BLaER1 (cell line): ENCODE data around the gene COA5.

Experiments
- H3K27ac ChIP-seq: shearing (Covaris generic); formaldehyde crosslinking; 2 replicates; pipeline ENCODE4 v1.8.1; 2022
- H3K27me3 ChIP-seq: shearing (Covaris generic); formaldehyde crosslinking; 2 replicates; pipeline ENCODE4 v1.8.1; 2022
- H3K36me3 ChIP-seq: shearing (Covaris generic); formaldehyde crosslinking; 2 replicates; pipeline ENCODE4 v1.8.1; 2022
- H3K4me1 ChIP-seq: shearing (Covaris generic); formaldehyde crosslinking; 2 replicates; pipeline ENCODE4 v1.8.1; 2022
- H3K4me2 ChIP-seq: shearing (Covaris generic); formaldehyde crosslinking; 2 replicates; pipeline ENCODE4 v1.8.1; 2022
- H3K4me3 ChIP-seq: shearing (Covaris generic); formaldehyde crosslinking; 2 replicates; pipeline ENCODE4 v1.8.1; 2022
- H3K9ac ChIP-seq: shearing (Covaris generic); formaldehyde crosslinking; 2 replicates; pipeline ENCODE4 v1.8.1; 2022
- H3K9me3 ChIP-seq: shearing (Covaris generic); formaldehyde crosslinking; 2 replicates; pipeline ENCODE4 v1.8.1; 2022
- H4K20me1 ChIP-seq: shearing (Covaris generic); formaldehyde crosslinking; 2 replicates; pipeline ENCODE4 v1.8.1; 2022
- Cebpa-rat ChIP-seq: shearing (Covaris generic); IDR thresholded peaks from 2 replicates; pipeline ENCODE4 v1.8.1; 2022

The COA5 gene

GRCh38 chr2:98576666-98577312 is 31.5 kb downstream of the COA5 start:
- Histone ChIP-seq H4K20me1 (no peaks in the 10 kb centered on the region), H3K9ac (no peak overlapping the region), H3K27me3 (no peaks in the 10 kb centered on the region), H3K9me3 (no peaks in the 10 kb centered on the region), H3K36me3 (peaks cover 90% of the 10 kb centered on the region), H3K27ac (no peak overlapping the region), H3K4me3 (no peak overlapping the region), H3K4me1 (peaks cover 8% of the 10 kb centered on the region; the same call in 1 of the 2 replicates), H3K4me2 (no peak overlapping the region)
- TF ChIP-seq Cebpa-rat = no peak

- Histone ChIP-seq H3K9me3 (no peaks in the 10 kb centered on the region), H4K20me1 (no peaks in the 10 kb centered on the region), H3K9ac (no peak overlapping the region), H3K4me1 (no peaks in the 10 kb centered on the region), H3K36me3 (peaks cover 100% of the 10 kb centered on the region), H3K4me2 (no peak overlapping the region), H3K27me3 (no peaks in the 10 kb centered on the region), H3K4me3 (no peak overlapping the region), H3K27ac (no peak overlapping the region)
- TF ChIP-seq Cebpa-rat = no peak
Observed at GRCh38 chr2:98573426-98573825, 34.9 kb downstream of the COA5 start.

DNA sequence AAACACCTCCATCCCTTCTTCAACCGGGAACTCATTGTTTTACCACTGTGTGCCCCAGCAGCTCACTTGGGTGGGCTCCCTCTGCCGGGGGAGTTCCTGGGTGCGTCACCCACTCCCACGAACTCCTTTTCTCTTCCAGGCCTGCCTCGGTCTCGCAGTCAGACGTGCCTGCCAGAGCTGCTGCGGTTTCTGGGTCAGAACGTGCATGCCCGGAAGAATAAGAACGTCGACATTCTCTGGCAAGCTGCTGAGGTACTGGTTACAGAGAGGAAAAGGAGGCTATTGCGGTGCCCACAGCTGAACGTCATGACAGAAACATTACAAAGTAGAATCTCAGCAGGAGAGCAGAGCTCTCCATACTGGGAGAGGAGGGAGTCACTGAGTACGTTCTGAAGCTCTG is 35.6 kb downstream of the COA5 start:
- no peak overlapping the region for H3K4me2 ChIP-seq
- no peaks in the 10 kb centered on the region for H3K27me3 ChIP-seq
- no peak overlapping the region for H3K9ac ChIP-seq
- H3K9me3 ChIP-seq = no peaks in the 10 kb centered on the region
- no peak for TF ChIP-seq Cebpa-rat
- H3K36me3 ChIP-seq = peaks cover 100% of the 10 kb centered on the region
- H3K27ac ChIP-seq = no peak overlapping the region
- H3K4me1 ChIP-seq = no peaks in the 10 kb centered on the region
- H4K20me1 ChIP-seq = 0 out of 2 replicates have a peak, but pooled peaks cover 6% of the 10 kb centered on the region
- H3K4me3 ChIP-seq = no peak overlapping the region

DNA sequence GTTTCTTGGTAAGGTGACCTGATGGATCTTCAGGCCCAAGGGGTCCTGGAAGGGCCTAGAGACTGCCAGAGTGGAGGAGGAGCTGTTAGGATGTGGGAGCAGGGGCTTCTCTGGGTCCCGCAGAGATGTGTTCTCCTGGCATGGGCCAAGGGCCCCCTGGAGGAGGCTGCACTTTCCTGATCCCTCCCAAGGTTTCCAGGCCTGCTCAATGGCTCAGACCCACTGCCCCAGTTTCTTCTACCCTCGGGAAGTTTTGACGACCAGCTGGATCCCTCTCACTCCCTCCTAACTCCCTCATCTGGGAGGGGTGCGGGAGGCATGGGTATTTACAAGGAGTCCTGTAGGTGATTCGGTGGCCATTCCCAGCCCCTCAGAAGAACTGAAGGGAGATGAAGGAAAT is 36.1 kb downstream of the COA5 start:
- H3K4me2 ChIP-seq = no peak overlapping the region
- TF ChIP-seq Cebpa-rat = no peak

GRCh38 chr2:98571796-98572195 is 36.5 kb downstream of the COA5 start:
- H3K4me1 ChIP-seq = no peaks in the 10 kb centered on the region
- H3K4me3 ChIP-seq = no peak overlapping the region
- TF ChIP-seq Cebpa-rat = no peak
- H4K20me1 ChIP-seq = 0 out of 2 replicates have a peak, but pooled peaks cover 10% of the 10 kb centered on the region
- no peak overlapping the region for H3K27ac ChIP-seq
- no peak overlapping the region for H3K9ac ChIP-seq
- no peaks in the 10 kb centered on the region for H3K27me3 ChIP-seq
- H3K36me3 ChIP-seq = peaks cover 100% of the 10 kb centered on the region
- H3K4me2 ChIP-seq = no peak overlapping the region
- no peaks in the 10 kb centered on the region for H3K9me3 ChIP-seq

More for the DNA sequence above, 36.1 kb downstream of the COA5 start:
- Histone ChIP-seq H4K20me1 (0 out of 2 replicates have a peak, but pooled peaks cover 10% of the 10 kb centered on the region), H3K9ac (no peak overlapping the region), H3K9me3 (no peaks in the 10 kb centered on the region), H3K27ac (no peak overlapping the region), H3K4me3 (no peak overlapping the region), H3K36me3 (peaks cover 100% of the 10 kb centered on the region), H3K4me1 (no peaks in the 10 kb centered on the region), H3K27me3 (no peaks in the 10 kb centered on the region)

DNA sequence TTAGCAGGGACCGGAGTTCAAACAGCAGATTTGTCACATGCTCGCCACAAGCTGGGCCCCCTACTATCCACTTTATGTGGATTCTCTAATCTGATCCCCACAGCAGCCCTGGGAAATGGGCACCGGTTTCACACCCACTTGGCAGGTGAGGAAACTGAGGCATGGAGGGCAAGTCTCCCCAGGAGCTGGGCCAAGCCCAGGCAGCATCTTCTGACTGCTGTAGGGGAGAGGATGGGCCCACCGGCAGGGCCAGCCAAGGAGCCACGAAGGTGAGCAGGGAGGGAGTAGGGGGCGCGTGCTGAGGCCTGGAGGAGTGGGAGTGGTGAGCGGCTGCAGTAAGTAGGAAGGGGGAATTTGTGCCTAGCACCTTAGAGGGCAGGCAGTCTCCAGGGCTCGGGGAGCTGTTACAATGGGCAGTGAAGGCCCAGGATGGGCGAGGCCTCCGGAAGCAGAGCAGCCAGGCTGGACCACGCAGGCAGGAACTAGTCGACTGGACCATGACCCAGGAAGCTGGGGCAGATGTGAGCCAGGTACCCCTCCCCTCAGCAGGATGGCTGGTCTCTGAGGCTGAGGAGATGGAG is 37.1 kb downstream of the COA5 start:
- H3K36me3 ChIP-seq = peaks cover 100% of the 10 kb centered on the region
- H3K9me3 ChIP-seq = no peaks in the 10 kb centered on the region
- H3K9ac ChIP-seq = no peak overlapping the region
- H3K27me3 ChIP-seq = no peaks in the 10 kb centered on the region
- no peak overlapping the region for H3K27ac ChIP-seq
- no peak overlapping the region for H3K4me2 ChIP-seq
- H3K4me3 ChIP-seq = no peak overlapping the region
- H4K20me1 ChIP-seq = 0 out of 2 replicates have a peak, but pooled peaks cover 10% of the 10 kb centered on the region
- H3K4me1 ChIP-seq = no peaks in the 10 kb centered on the region
- TF ChIP-seq Cebpa-rat = no peak

- 0 out of 2 replicates have a peak, but pooled peaks cover 10% of the 10 kb centered on the region for H4K20me1 ChIP-seq
- H3K27ac ChIP-seq = no peak overlapping the region
- no peak overlapping the region for H3K4me3 ChIP-seq
- H3K36me3 ChIP-seq = peaks cover 100% of the 10 kb centered on the region
- no peak overlapping the region for H3K4me2 ChIP-seq
- H3K27me3 ChIP-seq = no peaks in the 10 kb centered on the region
- H3K9me3 ChIP-seq = no peaks in the 10 kb centered on the region
- no peaks in the 10 kb centered on the region; the same call in 1 of the 2 replicates for H3K4me1 ChIP-seq
- H3K9ac ChIP-seq = no peak overlapping the region
- TF ChIP-seq Cebpa-rat = no peak
Observed at GRCh38 chr2:98570356-98570755, 38.0 kb downstream of the COA5 start.

DNA sequence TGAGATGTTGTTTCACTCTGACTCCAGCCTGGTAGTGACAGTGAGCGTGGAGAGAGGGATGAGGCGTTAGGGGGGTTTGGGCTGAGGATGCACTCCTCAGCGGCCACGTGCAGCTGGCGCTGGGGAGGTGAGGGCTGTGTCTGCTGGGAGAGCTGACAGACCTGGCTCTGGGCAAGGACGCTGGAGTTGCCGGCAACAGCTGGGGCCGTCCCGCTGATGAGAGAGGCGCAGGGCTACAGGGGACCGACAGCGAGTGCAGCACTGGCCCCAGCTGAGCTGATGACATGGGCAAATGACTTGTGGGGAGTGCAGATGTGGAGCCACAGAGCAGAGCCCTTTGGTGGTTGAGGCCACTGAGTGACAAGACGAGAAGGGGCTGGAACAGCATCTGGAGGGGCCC is 38.4 kb downstream of the COA5 start:
- TF ChIP-seq Cebpa-rat = no peak
- H3K36me3 ChIP-seq = peaks cover 100% of the 10 kb centered on the region
- H4K20me1 ChIP-seq = 0 out of 2 replicates have a peak, but pooled peaks cover 10% of the 10 kb centered on the region
- no peak overlapping the region for H3K4me3 ChIP-seq
- no peaks in the 10 kb centered on the region for H3K9me3 ChIP-seq
- no peak overlapping the region for H3K9ac ChIP-seq
- no peak overlapping the region for H3K4me2 ChIP-seq
- no peaks in the 10 kb centered on the region for H3K27me3 ChIP-seq
- H3K4me1 ChIP-seq = peaks cover 3% of the 10 kb centered on the region; the same call in 1 of the 2 replicates
- no peak overlapping the region for H3K27ac ChIP-seq

GRCh38 chr2:98569197-98569793 is 39.0 kb downstream of the COA5 start:
- 0 out of 2 replicates have a peak, but pooled peaks cover 10% of the 10 kb centered on the region for H4K20me1 ChIP-seq
- TF ChIP-seq Cebpa-rat = no peak
- H3K4me1 ChIP-seq = peaks cover 10% of the 10 kb centered on the region; the same call in 1 of the 2 replicates
- no peak overlapping the region for H3K27ac ChIP-seq
- no peaks in the 10 kb centered on the region for H3K27me3 ChIP-seq
- H3K4me3 ChIP-seq = no peak overlapping the region
- H3K36me3 ChIP-seq = peaks cover 100% of the 10 kb centered on the region
- no peak overlapping the region for H3K4me2 ChIP-seq
- no peak overlapping the region for H3K9ac ChIP-seq
- H3K9me3 ChIP-seq = no peaks in the 10 kb centered on the region
